ENCODE measurements around the gene RPTOR. TPM values are rescaled to one million over a fixed set of nuclear protein-coding genes. Genes with fewer than 3 reads are reported as not detected.
"Not testable (repeated sequence)": the region's sequence is repeated elsewhere in the genome, so short reads cannot be mapped to it uniquely, and the experiment has no call there.

Gene RPTOR
- total RNA-seq, 1 experiment from 2014 or later: 46.2 TPM

GRCh38 chr17:80575057-80575875, 30.6 kb downstream of the RPTOR start:
- Histone ChIP-seq H2AFZ (ENCODE audit: low read length) (peak overlapping the region; percentile 34; the same call in 1 of the 2 replicates), H3K79me2 (ENCODE audit: low read length) (peaks cover 81% of the 10 kb centered on the region), H3K9me3 (ENCODE audit: low read length) (no peaks in the 10 kb centered on the region), H3K27me3 (ENCODE audit: low read length) (no peaks in the 10 kb centered on the region), H3K4me1 (ENCODE audit: insufficient read depth, low read length) (no peaks in the 10 kb centered on the region), H3K9ac (ENCODE audit: low read length) (no peak overlapping the region), H3K4me3 (ENCODE audit: low read length) (no peak overlapping the region), H3K27ac (ENCODE audit: low read length) (no peak overlapping the region), H3K4me2 (ENCODE audit: low read length) (no peak overlapping the region), H4K20me1 (ENCODE audit: low read length) (peaks cover 8% of the 10 kb centered on the region; the same call in 1 of the 2 replicates), H3K9me2 (replicated peaks; ENCODE audit: low read length) (no peaks in the 10 kb centered on the region), H3K36me3 (ENCODE audit: low read depth, low read length) (no peaks in the 10 kb centered on the region; the same call in 1 of the 2 replicates), H3F3A (ENCODE audit: low read length, unreplicated experiment) (no peaks in the 10 kb centered on the region)
- intact Hi-C loops (cut with micrococcal nuclease): loop anchor here (1.0 to 2.0 kb wide), 2 partner anchors 100 to 148 kb away; no protein-coding TSS in a partner anchor
- ChIA-PET CTCF (interaction anchor here (0.6 to 1.5 kb wide), 2 partner anchors 102 to 148 kb away, joined by 4 to 8 read pairs; no protein-coding TSS in a partner anchor), POLR2A (ENCODE audit: unreplicated experiment) (no interaction called here)
- no TSS peak for BruUV-seq (replicated peaks)
- TF ChIP-seq CTCF (conservative IDR thresholded peaks at IDR 0.05; ENCODE audit: low read depth, low read length) (peak; percentile 100), EZH2 (IDR thresholded peaks at IDR 0.05; ENCODE audit: low read length, unreplicated experiment) (no peak)
- DNase-seq (peak; percentile 98), ATAC-seq (peak; percentile 99)

GRCh38 chr17:80577876-80578570, 33.4 kb downstream of the RPTOR start:
- Histone ChIP-seq H4K20me1 (ENCODE audit: low read length) (peaks cover 2% of the 10 kb centered on the region; the same call in 1 of the 2 replicates), H3K36me3 (ENCODE audit: low read depth, low read length) (no peaks in the 10 kb centered on the region; the same call in 1 of the 2 replicates), H3K9ac (ENCODE audit: low read length) (no peak overlapping the region), H3K4me2 (ENCODE audit: low read length) (no peak overlapping the region), H3K27me3 (ENCODE audit: low read length) (no peaks in the 10 kb centered on the region), H3K4me3 (ENCODE audit: low read length) (no peak overlapping the region), H3K4me1 (ENCODE audit: insufficient read depth, low read length) (no peaks in the 10 kb centered on the region), H3K9me2 (replicated peaks; ENCODE audit: low read length) (no peaks in the 10 kb centered on the region), H3K79me2 (ENCODE audit: low read length) (peaks cover 80% of the 10 kb centered on the region), H3K9me3 (ENCODE audit: low read length) (no peaks in the 10 kb centered on the region), H3K27ac (ENCODE audit: low read length) (no peak overlapping the region), H2AFZ (ENCODE audit: low read length) (no peak overlapping the region), H3F3A (ENCODE audit: low read length, unreplicated experiment) (no peaks in the 10 kb centered on the region)
- POLR2A ChIA-PET (ENCODE audit: unreplicated experiment): no interaction called here
- intact Hi-C loops (cut with micrococcal nuclease): no loop called here
- ATAC-seq: no peak
- BruUV-seq (replicated peaks): no TSS peak
- DNase-seq: no peak
- TF ChIP-seq EZH2 (IDR thresholded peaks at IDR 0.05; ENCODE audit: low read length, unreplicated experiment) (no peak), CTCF (conservative IDR thresholded peaks at IDR 0.05; ENCODE audit: low read depth, low read length) (no peak), EZH2phosphoT487 (IDR thresholded peaks at IDR 0.05; ENCODE audit: borderline replicate concordance, low read length) (no peak)
- CTCF ChIA-PET: no interaction called here

- H3K4me3 ChIP-seq (ENCODE audit: low read length); H3K9me3 ChIP-seq (ENCODE audit: low read length); H3K27ac ChIP-seq (ENCODE audit: low read length); POLR2A ChIA-PET (ENCODE audit: unreplicated experiment); H3K27me3 ChIP-seq (ENCODE audit: low read length); H3K4me1 ChIP-seq (ENCODE audit: insufficient read depth, low read length); CTCF ChIA-PET; H3K9me2 ChIP-seq (replicated peaks; ENCODE audit: low read length); H3K4me2 ChIP-seq (ENCODE audit: low read length); intact Hi-C loops (cut with micrococcal nuclease); H3K9ac ChIP-seq (ENCODE audit: low read length); DNase-seq; ATAC-seq; H3F3A ChIP-seq (ENCODE audit: low read length, unreplicated experiment); BruUV-seq (replicated peaks); H4K20me1 ChIP-seq (ENCODE audit: low read length); H2AFZ ChIP-seq (ENCODE audit: low read length); H3K36me3 ChIP-seq (ENCODE audit: low read depth, low read length): not testable (repeated sequence)
- H3K79me2 ChIP-seq (ENCODE audit: low read length): peaks cover 80% of the 10 kb centered on the region
Observed at GRCh38 chr17:80578668-80579388, 34.2 kb downstream of the RPTOR start.
